ENCODE results near the gene ZBTB20. TPM values are rescaled to one million over a fixed set of nuclear protein-coding genes. Genes with fewer than 3 reads are reported as not detected.

The ZBTB20 gene
- total and polyA plus RNA-seq, 2 of the 4 experiments (the other 2 are of a cell fraction): 0.75 to 14.7 TPM

DNA sequence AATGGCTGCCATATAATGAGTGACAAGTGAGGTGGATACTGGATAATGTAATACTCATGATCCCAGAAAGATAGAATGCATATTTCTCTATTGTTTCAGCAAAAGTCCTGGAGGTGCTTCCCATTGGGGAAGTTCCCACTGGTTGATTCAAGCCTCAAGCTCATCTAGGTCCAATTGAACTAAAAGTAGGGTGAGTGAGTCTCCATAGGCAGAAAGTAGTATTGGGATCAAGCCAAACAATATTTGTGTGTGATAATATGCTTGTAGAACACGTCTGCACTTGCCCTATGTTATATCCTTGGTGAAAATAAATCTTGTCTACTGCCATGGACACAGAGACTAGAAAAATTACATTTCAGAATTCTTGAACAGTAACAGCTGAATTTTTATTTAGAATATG is 14.8 kb upstream of the ZBTB20 start:
- in situ Hi-C loops (cut with MboI; ENCODE audit: low sequenced_read_pairs) (loop anchor here (10.0 kb wide), 1 partner anchor 327 kb away; no protein-coding TSS in a partner anchor), intact Hi-C loops (cut with micrococcal nuclease) (no loop called here), dilution Hi-C loops (cut with HindIII; ENCODE audit: low sequenced_read_pairs, unreplicated experiment) (no loop called here)
- Histone ChIP-seq H3K27me3 (ENCODE audit: control insufficient read depth, insufficient read depth, low read length) (no peaks in the 10 kb centered on the region), H2BK20ac (ENCODE audit: low read depth, low read length) (no peak overlapping the region), H4K8ac (ENCODE audit: low read depth in 2 of 2, low read length in 2 of 2) (no peak overlapping the region), H4K20me1 (ENCODE audit: insufficient read depth, low read length) (no peaks in the 10 kb centered on the region), H2AK9ac (replicated peaks; ENCODE audit: low read depth, low read length, poor library complexity) (no peak overlapping the region), H3K79me1 (ENCODE audit: low read depth in 1 of 2, low read length in 2 of 2) (no peaks in the 10 kb centered on the region), H3K4me1 (ENCODE audit: control insufficient read depth, insufficient read depth, low read length) (no peaks in the 10 kb centered on the region; the same call in 1 of the 2 replicates), H3K4ac (ENCODE audit: low read depth, low read length) (no peak overlapping the region), H3K36me3 (ENCODE audit: control insufficient read depth, insufficient read depth, low read length) (no peaks in the 10 kb centered on the region), H3K9me1 (ENCODE audit: insufficient read depth, low read length) (no peaks in the 10 kb centered on the region), H3K18ac (ENCODE audit: low read depth, low read length) (no peak overlapping the region), H3K4me2 (ENCODE audit: low read depth, low read length) (no peak overlapping the region), H3K56ac (ENCODE audit: extremely low read depth, insufficient read depth, low read length) (no peak overlapping the region), H2AFZ (replicated peaks; ENCODE audit: low read length, poor library complexity) (no peak overlapping the region), H2AK5ac (ENCODE audit: low read depth, low read length) (no peak overlapping the region), H3K4me3 (ENCODE audit: insufficient read depth, low read depth, low read length) (no peak overlapping the region), H4K5ac (ENCODE audit: low read depth, low read length) (no peak overlapping the region), H3K27ac (ENCODE audit: insufficient read depth, low read length) (no peak overlapping the region), H3K9me3 (ENCODE audit: control insufficient read depth, insufficient read depth, low read length) (peaks cover 4% of the 10 kb centered on the region; the same call in 1 of the 2 replicates), H3K23ac (ENCODE audit: low read depth, low read length) (no peak overlapping the region), H2BK120ac (ENCODE audit: low read depth, low read length) (no peak overlapping the region), H4K91ac (ENCODE audit: insufficient read depth, low read depth, low read length) (no peak overlapping the region), H3K9ac (ENCODE audit: low read depth, low read length) (no peak overlapping the region), H3K14ac (replicated peaks; ENCODE audit: low read depth, low read length) (no peak overlapping the region), H2BK5ac (ENCODE audit: low read depth, low read length, poor library complexity, severe bottlenecking) (no peak overlapping the region), H2BK15ac (ENCODE audit: low read depth, low read length) (no peak overlapping the region)
- WGBS, 2 experiments (ENCODE audit: extremely low coverage in 2 of 2, insufficient read length in 1 of 2): no CpG with 5 or more reads among the region's 1 CpG
- no TSS peak for BruUV-seq (replicated peaks)
- no peak for TF ChIP-seq MAFK (IDR thresholded peaks at IDR 0.05; ENCODE audit: low read depth, low read length)
- TF ChIP-seq CEBPB (IDR thresholded peaks at IDR 0.05; ENCODE audit: low read depth, low read length): no peak
- TF ChIP-seq SMC3 (IDR thresholded peaks at IDR 0.05; ENCODE audit: low read depth, low read length): no peak
- no peak for TF ChIP-seq RFX5 (IDR thresholded peaks at IDR 0.05; ENCODE audit: low read depth, low read length)
- TF ChIP-seq MAZ (IDR thresholded peaks at IDR 0.05; ENCODE audit: borderline replicate concordance, low read depth, low read length): no peak
- no peak for TF ChIP-seq MXI1 (IDR thresholded peaks at IDR 0.05; ENCODE audit: borderline replicate concordance, low read depth, low read length)
- DNase-seq (no peak), ATAC-seq (ENCODE audit: low read depth) (no peak)
- POLR2A ChIA-PET (ENCODE audit: unreplicated experiment): no interaction called here
- CTCF ChIA-PET: no interaction called here

Data from IMR-90 (cell line).